Esophagus squamous epithelium (tissue), 5 donors: ENCODE data around the gene SNW1. TPM values are rescaled to one million over a fixed set of nuclear protein-coding genes. Genes with fewer than 3 reads are reported as not detected.
"Not testable (repeated sequence)": the region's sequence is repeated elsewhere in the genome, so short reads cannot be mapped to it uniquely, and the experiment has no call there.

Experiments used
- DNase-seq: peaks from one replicate; lab custom pipeline; 2025; lab: John Stamatoyannopoulos, UW
- H3K27ac ChIP-seq, 4 donors: fragments of 200-600 bp; sonication (generic); one replicate each; pipeline ENCODE4 v1.5.1; 2016 to 2019; ENCODE audit warnings: mild to moderate bottlenecking in 1 of 4
- H3K27me3 ChIP-seq, 4 donors: fragments of 200-600 bp; sonication (generic); 1 replicate in 3 of 4; 2 replicates in 1 of 4; pipeline versions ENCODE4 v1.5.1 to v1.6.0; 2017 to 2021; ENCODE audit warnings: antibody characterized with exemption in 1 of 4
- H3K36me3 ChIP-seq, 3 donors: fragments of 200-600 bp; sonication (generic); one replicate each; pipeline ENCODE4 v1.5.1; 2016 to 2019
- H3K4me1 ChIP-seq, 3 donors: fragments of 200-600 bp; sonication (generic); one replicate each; pipeline ENCODE4 v1.5.1; 2017 to 2019
- H3K4me3 ChIP-seq, 4 donors: fragments of 200-600 bp; sonication (generic); 1 replicate in 3 of 4; 2 replicates in 1 of 4; pipeline ENCODE4 v1.5.1; 2016 to 2019; ENCODE audit warnings: mild to moderate bottlenecking in 2 of 4, moderate library complexity in 1 of 4
- H3K9me3 ChIP-seq, 3 donors: fragments of 200-600 bp; sonication (generic); one replicate each; pipeline ENCODE4 v1.5.1; 2016 to 2019
- POLR2A ChIP-seq, 4 donors: fragments of 450-650 bp; IDR thresholded peaks; one replicate each; pipeline ENCODE4 v1.6.1; 2017; ENCODE audit warnings: antibody characterized with exemption in 4 of 4, mild to moderate bottlenecking in 4 of 4, moderate library complexity in 3 of 4
- WGBS, 2 donors: methylation state at CpG; one replicate each; pipeline ENCODE4 v1.1.5; 2018; 5-methylcytosine and 5-hydroxymethylcytosine counted together
- intact Hi-C: fragments of 100-400 bp; cut with DNase I; formaldehyde crosslinking; loops from one replicate; pipeline ENCODE4 v1.15.0; 2022
- total RNA-seq, 4 donors: library from RNA; depleted of rRNA; stranded (reverse); fragments of >200 nt; gene quantifications; one replicate each; pipeline ENCODE4 v1.1.0, GENCODE V29; 2016
- TF ChIP-seq, protein P1 (sequence below), 6 experiments: fragments of 450-650 bp in 4 of 6; fragments of 200-600 bp in 2 of 6; sonication (generic) in 2 of 6; IDR thresholded peaks; one replicate each; pipeline ENCODE4 v1.5.1; 2016 to 2019; ENCODE audit warnings: antibody characterized with exemption in 6 of 6, mild to moderate bottlenecking in 4 of 6, moderate library complexity in 4 of 6
- donor health status: DM: yes; HTN: yes; CAD: no.

The SNW1 gene
- total RNA-seq, 4 donors from 2014 or later: 23.1 to 45.4 (median 40.1) TPM

DNA sequence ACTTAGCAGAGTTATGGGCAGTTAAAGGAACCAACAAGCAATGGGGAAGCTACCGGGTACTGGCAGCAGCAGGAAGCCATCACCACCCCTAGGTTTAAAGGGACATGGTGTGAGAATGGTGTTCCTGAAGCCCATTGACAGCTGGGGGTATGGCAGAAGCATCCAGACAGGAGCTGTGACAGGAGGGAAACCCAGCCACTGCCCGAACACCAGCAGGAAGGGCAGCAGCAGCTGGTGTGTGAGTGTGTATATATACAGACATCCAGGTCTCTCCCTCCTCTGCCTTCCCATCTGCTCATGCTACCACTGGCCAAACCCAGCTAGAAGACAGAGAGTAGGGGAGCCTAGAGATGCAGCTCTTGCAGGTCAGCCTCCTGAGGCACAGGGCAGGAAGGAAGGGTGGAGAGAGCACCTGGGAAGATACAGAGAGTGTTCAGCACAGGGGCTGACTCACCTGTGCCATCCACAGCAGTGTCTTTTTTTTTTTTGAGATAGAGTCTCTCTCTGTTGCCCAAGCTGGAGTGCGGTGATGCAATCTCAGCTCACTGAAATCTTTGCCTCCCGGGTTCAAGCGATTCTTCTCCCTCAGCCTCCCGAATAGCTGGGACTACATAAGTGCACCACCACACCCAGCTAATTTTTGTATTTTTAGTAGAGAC, 29.7 kb upstream of the SNW1 start:
- Histone ChIP-seq H3K9me3 (no peaks in the 10 kb centered on the region), H3K27ac (no peak overlapping the region), H3K4me3 (no peak overlapping the region), H3K27me3 (peaks cover 0 to 29% (median 0%) of the 10 kb centered on the region in 4 donors), H3K4me1 (peaks cover 0 to 3% (median 0%) of the 10 kb centered on the region in 3 donors), H3K36me3 (no peaks in the 10 kb centered on the region)
- intact Hi-C loops: no loop called here
- no peak for DNase-seq
- TF ChIP-seq, protein P1, sequence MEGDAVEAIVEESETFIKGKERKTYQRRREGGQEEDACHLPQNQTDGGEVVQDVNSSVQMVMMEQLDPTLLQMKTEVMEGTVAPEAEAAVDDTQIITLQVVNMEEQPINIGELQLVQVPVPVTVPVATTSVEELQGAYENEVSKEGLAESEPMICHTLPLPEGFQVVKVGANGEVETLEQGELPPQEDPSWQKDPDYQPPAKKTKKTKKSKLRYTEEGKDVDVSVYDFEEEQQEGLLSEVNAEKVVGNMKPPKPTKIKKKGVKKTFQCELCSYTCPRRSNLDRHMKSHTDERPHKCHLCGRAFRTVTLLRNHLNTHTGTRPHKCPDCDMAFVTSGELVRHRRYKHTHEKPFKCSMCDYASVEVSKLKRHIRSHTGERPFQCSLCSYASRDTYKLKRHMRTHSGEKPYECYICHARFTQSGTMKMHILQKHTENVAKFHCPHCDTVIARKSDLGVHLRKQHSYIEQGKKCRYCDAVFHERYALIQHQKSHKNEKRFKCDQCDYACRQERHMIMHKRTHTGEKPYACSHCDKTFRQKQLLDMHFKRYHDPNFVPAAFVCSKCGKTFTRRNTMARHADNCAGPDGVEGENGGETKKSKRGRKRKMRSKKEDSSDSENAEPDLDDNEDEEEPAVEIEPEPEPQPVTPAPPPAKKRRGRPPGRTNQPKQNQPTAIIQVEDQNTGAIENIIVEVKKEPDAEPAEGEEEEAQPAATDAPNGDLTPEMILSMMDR (IDR thresholded peaks at IDR 0.05): no peak
- no peak for TF ChIP-seq POLR2A (IDR thresholded peaks at IDR 0.05)
- WGBS, 2 donors: 39 to 88% methylated on average over 3 to 6 of the region's 6 CpGs

- H3K9me3 ChIP-seq: no peaks in the 10 kb centered on the region
- peaks cover 0 to 18% (median 0%) of the 10 kb centered on the region in 4 donors for H3K27me3 ChIP-seq
- H3K27ac ChIP-seq: no peak overlapping the region
- H3K36me3 ChIP-seq: no peaks in the 10 kb centered on the region
- TF ChIP-seq, protein P1 (IDR thresholded peaks at IDR 0.05): no peak
- no peak for TF ChIP-seq POLR2A (IDR thresholded peaks at IDR 0.05)
- no peak overlapping the region for H3K4me3 ChIP-seq
- 42 to 46% methylated on average over 4 of the region's 4 CpGs for WGBS, 2 donors
- intact Hi-C loops: no loop called here
- no peak for DNase-seq
- H3K4me1 ChIP-seq: no peaks in the 10 kb centered on the region
Observed at GRCh38 chr14:77786148-77786547, 25.2 kb upstream of the SNW1 start.

DNA sequence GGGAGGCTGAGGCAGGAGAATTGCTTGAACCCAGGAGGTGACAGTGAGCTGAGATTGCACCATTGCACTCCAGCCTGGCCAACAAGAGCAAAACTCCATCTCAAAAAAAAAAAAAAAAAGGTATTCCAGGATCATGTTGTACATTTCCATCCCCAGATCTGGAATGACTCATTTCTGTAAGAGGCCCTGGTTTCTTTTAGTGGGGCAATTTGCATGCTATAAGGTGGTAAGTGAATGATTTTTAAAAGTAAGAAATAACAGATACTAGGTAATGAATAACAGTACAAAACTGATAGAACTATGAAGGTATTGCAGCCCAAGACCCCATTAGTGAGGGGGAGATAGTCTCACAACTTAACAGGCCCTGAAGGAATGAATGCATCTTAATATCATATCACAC, 21.2 kb upstream of the SNW1 start:
- Histone ChIP-seq H3K9me3 (no peaks in the 10 kb centered on the region), H3K27me3 (no peaks in the 10 kb centered on the region), H3K4me3 (no peak overlapping the region), H3K27ac (no peak overlapping the region), H3K36me3 (no peaks in the 10 kb centered on the region), H3K4me1 (no peaks in the 10 kb centered on the region)
- no peak for DNase-seq
- intact Hi-C loops: no loop called here
- TF ChIP-seq, protein P1 (IDR thresholded peaks at IDR 0.05): no peak
- no peak for TF ChIP-seq POLR2A (IDR thresholded peaks at IDR 0.05)

DNA sequence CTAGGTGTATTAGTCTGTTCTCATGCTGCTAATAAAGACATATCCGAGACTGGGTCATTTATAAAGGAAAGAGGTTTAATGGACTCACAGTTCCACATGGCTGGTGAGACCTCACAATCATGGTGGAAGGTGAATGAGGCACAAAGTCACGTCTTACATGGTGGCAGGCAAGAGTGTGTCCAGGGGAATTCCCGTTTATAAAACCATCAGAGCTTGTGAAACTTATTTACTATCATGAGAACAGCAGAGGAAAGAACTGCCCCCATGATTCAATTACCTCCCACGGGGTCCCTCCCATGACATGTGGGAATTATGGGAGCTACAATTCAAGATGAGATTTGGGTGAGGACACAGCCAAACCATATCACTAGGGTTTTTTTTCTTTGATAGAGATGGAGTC, 13.0 kb upstream of the SNW1 start:
- H3K27me3 ChIP-seq, H3K36me3 ChIP-seq, H3K27ac ChIP-seq, intact Hi-C loops, H3K4me3 ChIP-seq, DNase-seq, H3K4me1 ChIP-seq, H3K9me3 ChIP-seq: not testable (repeated sequence)
- WGBS, 2 donors: 67 to 70% methylated on average over 4 of the region's 4 CpGs

GRCh38 chr14:77768442-77769069, 7.6 kb upstream of the SNW1 start:
- H3K36me3 ChIP-seq, intact Hi-C loops, H3K4me3 ChIP-seq, DNase-seq, H3K9me3 ChIP-seq, H3K27me3 ChIP-seq, H3K4me1 ChIP-seq: not testable (repeated sequence)
- H3K27ac ChIP-seq: peak overlapping the region in 1 of 4 donors; percentile 6
- 50 to 62% methylated on average over 1 to 2 of the region's 2 CpGs for WGBS, 2 donors

DNA sequence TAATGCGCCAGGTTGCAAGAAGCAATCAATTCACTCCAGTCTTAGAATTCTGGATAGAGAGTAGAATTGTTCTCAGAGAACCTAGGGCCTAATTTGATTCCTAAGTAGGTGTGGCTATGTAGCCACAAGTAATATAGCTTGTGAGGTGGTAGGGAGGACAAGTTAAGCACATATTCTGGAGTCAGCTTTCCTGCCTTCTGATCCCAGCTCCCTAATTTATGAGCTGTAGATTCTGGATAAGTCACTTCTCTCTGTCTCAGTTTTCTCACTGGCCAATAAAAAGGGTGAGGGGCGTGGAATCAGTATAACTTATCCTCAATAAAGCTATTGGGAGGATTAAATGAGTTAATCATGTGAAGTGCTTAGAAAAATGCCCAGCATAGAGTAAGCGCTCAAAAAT, 3.0 kb upstream of the SNW1 start:
- Histone ChIP-seq H3K4me3 (no peak overlapping the region), H3K27me3 (no peaks in the 10 kb centered on the region), H3K36me3 (no peaks in the 10 kb centered on the region), H3K4me1 (peaks cover 0 to 24% (median 11%) of the 10 kb centered on the region in 3 donors), H3K27ac (no peak overlapping the region), H3K9me3 (no peaks in the 10 kb centered on the region)
- 78 to 92% methylated on average over 3 of the region's 3 CpGs for WGBS, 2 donors
- DNase-seq: no peak
- TF ChIP-seq, protein P1 (IDR thresholded peaks at IDR 0.05): no peak
- TF ChIP-seq POLR2A (IDR thresholded peaks at IDR 0.05): no peak
- intact Hi-C loops: no loop called here
